AG09309 (cell line): ENCODE results near the gene SYT13.

Experiments used
- DNase-seq: peaks from one replicate; pipeline ENCODE4 v3.0.0-alpha.2; 2010; ENCODE audit warnings: low read depth
- H3K4me3 ChIP-seq: 2 replicates; pipeline ENCODE4 v1.5.1; 2011; ENCODE audit warnings: mild to moderate bottlenecking, low read depth, low read length, moderate library complexity; ENCODE audit not compliant: control insufficient read depth
- CTCF ChIP-seq: IDR thresholded peaks from 2 replicates; pipeline ENCODE4 v1.5.1; 2011; ENCODE audit warnings: mild to moderate bottlenecking, low read depth, low read length, inconsistent platforms; ENCODE audit not compliant: insufficient read depth, control insufficient read depth; ENCODE audit errors: missing control alignments

Gene SYT13

GRCh38 chr11:45331839-45332238 is 45.7 kb upstream of the SYT13 start:
- DNase-seq = no peak
- TF ChIP-seq CTCF = no peak
- no peak overlapping the region for H3K4me3 ChIP-seq

- DNase-seq = no peak
- H3K4me3 ChIP-seq = no peak overlapping the region
- no peak for TF ChIP-seq CTCF
Measured at GRCh38 chr11:45328726-45329125, 42.6 kb upstream of the SYT13 start.

GRCh38 chr11:45324459-45324858 is 38.3 kb upstream of the SYT13 start:
- no peak for TF ChIP-seq CTCF
- no peak overlapping the region for H3K4me3 ChIP-seq
- DNase-seq = no peak

- no peak overlapping the region for H3K4me3 ChIP-seq
- no peak for TF ChIP-seq CTCF
- no peak for DNase-seq
Measured at GRCh38 chr11:45323601-45324249, 37.6 kb upstream of the SYT13 start.

GRCh38 chr11:45322891-45323600 is 36.9 kb upstream of the SYT13 start:
- H3K4me3 ChIP-seq = no peak overlapping the region
- TF ChIP-seq CTCF = no peak
- no peak for DNase-seq

GRCh38 chr11:45322111-45322705 is 36.1 kb upstream of the SYT13 start:
- no peak overlapping the region for H3K4me3 ChIP-seq
- no peak for DNase-seq
- no peak for TF ChIP-seq CTCF
